Osteocyte (in vitro differentiated cells): ENCODE results near the gene ARAP1. TPM values are rescaled to one million over a fixed set of nuclear protein-coding genes. Genes with fewer than 3 reads are reported as not detected.

Experiments
- DNase-seq: peaks from one replicate; pipeline ENCODE4 v3.0.0; 2021; ENCODE audit warnings: mixed read lengths; ENCODE audit not compliant: unreplicated experiment; ENCODE audit errors: extremely low spot score
- H3K27ac Mint-ChIP-seq: one replicate; pipeline ENCODE4 v1.8.0; 2021; ENCODE audit warnings: mild to moderate bottlenecking, mixed read lengths; ENCODE audit not compliant: unreplicated experiment
- H3K27me3 Mint-ChIP-seq: one replicate; pipeline ENCODE4 v1.8.0; 2021; ENCODE audit warnings: mixed read lengths; ENCODE audit not compliant: unreplicated experiment
- H3K36me3 Mint-ChIP-seq: one replicate; pipeline ENCODE4 v1.8.0; 2021; ENCODE audit warnings: mixed read lengths; ENCODE audit not compliant: unreplicated experiment
- H3K4me1 Mint-ChIP-seq: one replicate; pipeline ENCODE4 v1.8.0; 2021; ENCODE audit warnings: mixed read lengths; ENCODE audit not compliant: unreplicated experiment
- H3K4me3 Mint-ChIP-seq: one replicate; pipeline ENCODE4 v1.8.0; 2021; ENCODE audit warnings: mild to moderate bottlenecking, moderate library complexity, mixed read lengths; ENCODE audit not compliant: unreplicated experiment
- H3K9me3 Mint-ChIP-seq: one replicate; pipeline ENCODE4 v1.8.0; 2021; ENCODE audit warnings: mixed read lengths; ENCODE audit not compliant: unreplicated experiment
- CTCF ChIP-seq: fragments of 200-600 bp; sonication (generic); IDR thresholded peaks from 2 replicates; pipeline ENCODE4 v1.5.0; 2021; ENCODE audit warnings: antibody characterized with exemption, mild to moderate bottlenecking, moderate library complexity
- total RNA-seq: library from RNA; stranded (reverse); gene quantifications from 2 replicates; pipeline ENCODE4 v1.2.1, GENCODE V29; 2021

Gene ARAP1
- total RNA-seq, 1 donor from 2014 or later = 64.2 TPM

DNA sequence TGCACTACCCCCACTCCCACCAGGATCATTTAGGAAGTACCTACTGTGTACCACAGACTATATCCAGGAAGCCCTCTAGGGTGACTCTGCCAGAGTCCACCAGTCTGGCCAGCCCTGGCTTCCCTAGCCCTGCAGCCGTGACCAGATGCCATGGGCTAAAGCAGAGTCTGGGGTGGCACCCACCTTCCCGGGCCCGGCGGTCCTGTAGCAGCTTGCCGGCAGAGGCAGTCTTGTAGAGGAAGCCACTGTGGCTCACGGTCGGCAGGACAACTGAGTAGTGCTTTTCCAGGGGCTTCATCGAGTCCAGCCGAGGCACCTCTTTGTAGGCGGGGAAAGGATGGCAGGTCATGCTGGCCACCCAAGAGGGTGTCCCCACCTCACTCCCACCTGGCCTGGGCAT is 50.7 kb downstream of the ARAP1 start:
- DNase-seq = no peak
- H3K9me3 Mint-ChIP-seq = no peaks in the 10 kb centered on the region
- peaks cover 41% of the 10 kb centered on the region for H3K4me1 Mint-ChIP-seq
- H3K27ac Mint-ChIP-seq = no peak overlapping the region
- TF ChIP-seq CTCF = no peak
- H3K36me3 Mint-ChIP-seq = peaks cover 33% of the 10 kb centered on the region
- H3K4me3 Mint-ChIP-seq = no peak overlapping the region
- H3K27me3 Mint-ChIP-seq = no peaks in the 10 kb centered on the region

DNA sequence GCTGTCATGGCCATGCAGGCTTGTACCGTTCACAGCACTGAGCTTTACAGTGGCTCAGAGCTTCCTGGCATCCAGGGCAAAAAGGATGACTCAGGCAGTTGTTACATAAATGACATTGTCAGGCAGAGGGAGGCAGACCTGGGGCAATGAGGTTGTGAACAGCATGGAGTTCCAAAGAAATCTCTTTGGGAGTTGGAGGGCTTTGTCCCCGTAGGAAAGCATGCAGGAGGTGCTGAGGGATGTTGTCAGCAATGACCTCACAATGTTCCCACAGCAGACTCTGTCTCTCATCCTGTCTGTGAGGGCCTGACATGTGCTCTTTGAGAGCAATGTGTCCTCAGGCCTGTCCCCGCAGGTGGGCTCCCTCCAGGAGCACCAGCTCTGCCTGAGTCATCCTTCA is 52.1 kb downstream of the ARAP1 start:
- DNase-seq = no peak
- Mint-ChIP-seq H3K4me1 (peaks cover 28% of the 10 kb centered on the region), H3K27ac (no peak overlapping the region), H3K36me3 (peaks cover 31% of the 10 kb centered on the region), H3K4me3 (no peak overlapping the region), H3K9me3 (no peaks in the 10 kb centered on the region), H3K27me3 (no peaks in the 10 kb centered on the region)
- no peak for TF ChIP-seq CTCF

DNA sequence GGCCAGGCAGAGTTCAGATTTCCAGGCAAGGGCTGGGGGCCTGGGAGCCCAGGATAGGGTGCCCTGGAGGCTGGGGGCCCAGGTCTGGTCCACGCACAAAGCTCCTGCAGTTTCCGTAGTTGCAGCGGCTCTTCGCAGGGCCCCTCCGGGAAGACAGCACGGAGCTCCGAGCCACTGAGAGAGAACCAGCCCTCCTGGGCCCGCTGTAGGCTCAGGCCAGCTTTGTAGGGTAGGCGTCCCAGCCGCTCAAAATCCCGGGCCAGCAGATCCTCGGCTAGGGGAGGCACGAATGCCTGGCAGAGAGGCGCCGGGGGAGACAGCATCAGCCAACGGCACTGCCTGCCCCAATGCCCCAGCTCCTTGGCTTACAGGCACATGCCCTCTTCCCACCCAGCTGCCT is 54.4 kb downstream of the ARAP1 start:
- Mint-ChIP-seq H3K4me1 (peaks cover 8% of the 10 kb centered on the region), H3K36me3 (peaks cover 46% of the 10 kb centered on the region), H3K27ac (no peak overlapping the region), H3K4me3 (no peak overlapping the region), H3K9me3 (no peaks in the 10 kb centered on the region), H3K27me3 (no peaks in the 10 kb centered on the region)
- no peak for DNase-seq
- no peak for TF ChIP-seq CTCF

DNA sequence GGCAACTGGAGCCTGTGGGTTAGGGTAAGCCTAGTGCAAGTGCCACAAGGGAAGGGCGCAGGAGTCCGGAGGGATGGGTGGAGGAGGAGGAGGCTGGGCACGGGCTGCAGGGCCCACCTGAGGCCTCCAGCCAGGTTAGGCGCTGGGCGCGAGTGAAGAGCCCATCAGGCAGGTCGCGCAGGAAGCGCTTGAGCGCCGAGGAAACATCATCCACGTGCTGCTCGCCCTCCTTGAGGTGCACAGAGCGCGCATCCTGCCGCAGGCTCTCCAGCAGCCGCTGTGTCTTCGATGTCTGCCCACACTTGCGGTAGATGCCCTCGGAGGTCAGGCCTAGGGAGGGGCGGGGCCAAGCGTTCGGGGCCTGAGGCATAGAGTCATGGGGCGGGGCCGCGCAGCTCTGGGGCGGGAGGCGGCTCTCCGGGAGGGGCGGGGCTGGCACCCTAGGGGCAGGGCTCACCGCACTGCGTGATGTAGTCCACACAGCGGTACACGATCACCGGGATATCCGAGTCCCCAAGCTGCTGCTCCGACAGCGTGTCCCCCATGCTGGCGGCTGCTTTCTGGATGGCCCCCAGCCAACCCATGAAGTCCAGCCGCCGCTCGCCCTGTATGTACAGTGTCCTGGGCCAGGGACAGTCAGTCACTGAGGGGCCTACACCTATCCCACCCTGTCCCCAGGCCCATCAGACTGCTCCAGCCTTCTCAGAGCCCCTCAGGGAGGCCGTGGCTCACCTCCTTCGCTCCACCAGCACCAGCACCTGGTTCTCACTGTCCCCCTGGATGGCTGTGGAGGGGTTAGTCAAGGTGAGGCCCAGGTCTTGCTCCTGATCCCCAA is 55.1 kb downstream of the ARAP1 start:
- peaks cover 48% of the 10 kb centered on the region for H3K36me3 Mint-ChIP-seq
- H3K27ac Mint-ChIP-seq = no peak overlapping the region
- H3K4me3 Mint-ChIP-seq = no peak overlapping the region
- no peak for DNase-seq
- no peaks in the 10 kb centered on the region for H3K9me3 Mint-ChIP-seq
- H3K27me3 Mint-ChIP-seq = no peaks in the 10 kb centered on the region
- no peak for TF ChIP-seq CTCF
- H3K4me1 Mint-ChIP-seq = peaks cover under 1% of the 10 kb centered on the region

DNA sequence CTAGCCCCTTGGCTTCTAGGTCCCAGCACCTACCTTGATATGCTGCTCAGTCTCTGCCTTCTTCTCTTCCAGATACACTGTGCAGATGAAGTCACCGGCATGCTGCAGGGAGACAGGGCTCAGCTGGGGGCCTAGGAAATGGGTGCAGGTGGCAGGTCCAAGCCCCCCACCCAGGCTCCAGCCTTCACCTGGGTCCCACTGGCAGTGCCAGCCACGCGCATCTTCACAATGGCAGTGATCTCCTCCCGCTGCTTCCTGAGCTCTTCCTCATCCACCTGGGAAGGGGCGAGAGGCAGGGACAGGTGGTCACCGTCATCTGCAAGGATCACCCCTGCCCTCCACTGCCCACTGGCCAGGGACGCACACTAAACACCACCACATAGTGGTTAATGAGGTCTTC is 56.9 kb downstream of the ARAP1 start:
- Mint-ChIP-seq H3K9me3 (no peaks in the 10 kb centered on the region), H3K4me3 (no peak overlapping the region), H3K36me3 (peaks cover 46% of the 10 kb centered on the region), H3K4me1 (no peaks in the 10 kb centered on the region), H3K27ac (no peak overlapping the region), H3K27me3 (no peaks in the 10 kb centered on the region)
- TF ChIP-seq CTCF = no peak
- no peak for DNase-seq
